H1 (cell line): Measurements from ENCODE around the gene GIMAP4. TPM values are rescaled to one million over a fixed set of nuclear protein-coding genes. Genes with fewer than 3 reads are reported as not detected.

ENCODE experiments used
- BCL11A ChIP-seq, 2 experiments: IDR thresholded peaks; one replicate each; pipeline ENCODE4 v1.6.1; 2011; ENCODE audit warnings: low read depth in 2 of 2, low read length in 2 of 2, mild to moderate bottlenecking in 2 of 2
- EZH2 ChIP-seq: fragments of 200-600 bp; sonication (generic); IDR thresholded peaks from 2 replicates; pipeline ENCODE4 v1.7.1; 2012; ENCODE audit warnings: low read depth, mild to moderate bottlenecking, moderate library complexity, low read length, inconsistent platforms; ENCODE audit not compliant: severe bottlenecking
- JUND ChIP-seq: IDR thresholded peaks from 2 replicates; pipeline ENCODE4 v1.6.1; 2011; ENCODE audit warnings: mild to moderate bottlenecking, improper control_type of control experiment, low read length
- KDM4A ChIP-seq: IDR thresholded peaks from one replicate; pipeline ENCODE4 v1.7.1; 2012; ENCODE audit warnings: low read depth, mild to moderate bottlenecking, moderate library complexity, low read length, inconsistent platforms; ENCODE audit not compliant: severe bottlenecking
- RBBP5 ChIP-seq: IDR thresholded peaks from 2 replicates; pipeline ENCODE4 v1.7.1; 2012; ENCODE audit warnings: low read depth, mild to moderate bottlenecking, inconsistent platforms, low read length, moderate library complexity, borderline replicate concordance
- ZNF274 ChIP-seq: IDR thresholded peaks from 2 replicates; pipeline ENCODE4 v1.7.0; 2012; ENCODE audit warnings: low read length, borderline replicate concordance; ENCODE audit errors: extremely low read depth
- polyA plus RNA-seq, 7 experiments: library from polyadenylated mRNA; depleted of rRNA in 3 of 7; stranded (reverse) in 5 of 7; unstranded in 2 of 7; fragments of >200 nt in 5 of 7; fragments of 200-250 nt in 2 of 7; gene quantifications; 1 replicate in 5 of 7; 2 replicates in 1 of 7; 4 replicates in 1 of 7; pipeline versions ENCODE4 v1.2.1 to v1.2.3, GENCODE V29; 2011 to 2013; ENCODE audit warnings: missing spikeins in 2 of 7, mixed read lengths in 2 of 7
- total RNA-seq: library from RNA; stranded (reverse); fragmentation: NEBNext Ultra II Directional; extraction: Animal tissue kit (Norgen Biotek cat#: 25700); gene quantifications from 2 replicates; pipeline ENCODE4 v1.2.1, GENCODE V29; 2021

Gene GIMAP4
- total and polyA plus RNA-seq, 2 of the 8 experiments (the other 6 are each of a cell fraction or from before 2014, with no cell fraction given): 0.20 to 0.22 TPM

GRCh38 chr7:150569245-150569955 lies 2.2 kb downstream of the GIMAP4 start (continued):
- TF ChIP-seq KDM4A (no peak), ZNF274 (no peak), EZH2 (no peak), JUND (no peak), BCL11A (IDR thresholded peaks at IDR 0.05; ENCODE audit: low read depth in 2 of 2, low read length in 2 of 2) (no peak), RBBP5 (no peak)
